NCI-H69 (cell line): ENCODE measurements around the gene EFNB3.
A peak's percentile ranks its signal among the peaks of the same experiment; 100 is the strongest.

Experiments
- DNase-seq: peaks from one replicate; lab custom pipeline; 2025; lab: John Stamatoyannopoulos, UW

The EFNB3 gene

DNA sequence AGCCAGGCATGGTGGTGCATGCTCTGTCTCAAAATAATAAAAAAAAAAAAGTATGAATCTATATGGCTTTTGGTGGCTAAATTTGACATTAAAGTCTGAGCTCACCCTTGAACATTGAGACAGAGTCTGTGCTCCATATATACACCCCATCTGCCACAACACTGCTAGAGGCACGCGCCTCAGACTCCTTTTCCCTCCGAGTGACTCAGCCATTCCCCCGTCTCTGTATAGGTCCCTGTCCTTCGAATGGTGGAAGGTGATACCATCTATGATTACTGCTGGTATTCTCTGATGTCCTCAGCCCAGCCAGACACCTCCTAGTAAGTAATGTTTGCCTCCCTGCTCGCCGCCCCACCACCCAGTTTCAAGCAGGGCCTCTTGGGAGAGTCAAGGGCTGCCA is 4.5 kb upstream of the EFNB3 start:
- no peak for DNase-seq

DNA sequence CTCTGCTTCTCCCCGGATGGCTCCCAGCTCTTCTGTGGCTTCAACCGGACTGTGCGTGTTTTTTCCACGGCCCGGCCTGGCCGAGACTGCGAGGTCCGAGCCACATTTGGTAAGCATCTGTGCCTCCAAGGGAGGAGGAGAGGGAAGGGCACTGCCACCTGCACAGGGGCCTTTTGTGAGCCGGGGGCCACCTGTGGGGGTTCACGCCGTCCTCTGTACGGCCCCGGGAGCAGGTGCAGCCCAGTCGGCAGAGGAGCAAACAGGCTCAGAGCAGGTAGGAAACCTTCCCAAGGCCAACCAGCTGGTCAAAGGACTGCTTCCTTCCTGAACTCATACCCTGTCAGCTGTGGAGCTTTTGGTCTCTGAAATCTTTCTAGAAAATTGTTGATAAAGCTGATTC is 3.3 kb upstream of the EFNB3 start:
- DNase-seq = no peak

DNA sequence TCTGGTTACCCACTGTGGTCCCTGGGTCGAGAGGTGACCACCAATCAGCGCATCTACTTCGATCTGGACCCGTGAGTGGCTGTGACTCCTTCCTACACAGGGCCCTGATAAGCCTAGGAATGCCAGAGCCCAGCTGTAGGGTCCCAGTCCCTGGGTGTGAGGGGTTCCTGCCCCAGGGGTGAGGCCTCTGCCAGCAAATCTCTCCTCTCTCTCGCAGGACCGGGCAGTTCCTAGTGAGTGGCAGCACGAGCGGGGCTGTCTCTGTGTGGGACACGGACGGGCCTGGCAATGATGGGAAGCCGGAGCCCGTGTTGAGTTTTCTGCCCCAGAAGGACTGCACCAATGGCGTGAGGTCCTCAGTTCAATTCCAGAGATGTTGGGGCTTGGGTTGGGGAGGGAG is 2.2 kb upstream of the EFNB3 start:
- DNase-seq = no peak

DNA sequence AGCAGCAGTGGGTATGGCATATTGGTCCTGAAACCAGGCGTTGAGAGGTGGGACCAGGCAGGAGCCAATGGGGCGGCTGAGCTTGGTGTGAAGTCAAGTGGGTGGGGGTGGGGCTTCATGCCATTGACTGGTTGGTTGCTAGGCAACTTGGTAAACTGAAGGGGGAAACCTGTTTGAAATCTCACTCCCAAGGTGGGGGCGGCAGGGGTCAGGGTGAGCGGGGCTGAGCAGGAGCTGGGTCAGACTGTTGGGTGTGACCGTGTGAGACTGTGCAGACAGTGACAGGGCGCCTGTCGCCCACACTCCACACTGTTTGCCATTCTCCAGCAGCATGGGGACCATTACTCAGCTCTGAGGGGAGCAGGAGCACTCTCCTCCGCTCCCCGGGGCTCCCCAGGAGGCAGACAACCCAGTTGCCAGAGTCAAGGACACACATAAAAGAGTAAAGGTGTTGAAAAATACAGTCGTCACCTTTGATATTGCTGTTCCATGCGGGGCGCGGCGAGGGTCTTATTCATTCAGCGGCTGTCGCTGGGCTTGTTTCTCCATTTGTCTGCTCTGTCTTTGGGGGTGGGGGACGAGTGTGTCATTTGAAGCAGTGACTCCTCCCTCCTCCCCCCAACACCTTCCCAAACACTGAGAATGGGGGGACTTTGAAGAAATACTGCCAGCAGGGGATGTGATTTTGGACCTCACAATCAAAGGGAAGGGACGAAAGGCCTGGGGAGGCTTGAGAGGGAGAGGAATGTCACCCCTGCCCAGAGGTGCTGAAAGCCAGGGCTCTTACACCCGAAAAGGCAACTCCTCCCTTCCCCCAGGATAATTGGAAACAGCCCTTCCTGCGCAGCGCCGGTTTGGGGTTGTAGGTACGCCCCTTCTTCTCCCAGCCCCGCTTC is 1.2 kb upstream of the EFNB3 start:
- DNase-seq = peak; percentile 77

DNA sequence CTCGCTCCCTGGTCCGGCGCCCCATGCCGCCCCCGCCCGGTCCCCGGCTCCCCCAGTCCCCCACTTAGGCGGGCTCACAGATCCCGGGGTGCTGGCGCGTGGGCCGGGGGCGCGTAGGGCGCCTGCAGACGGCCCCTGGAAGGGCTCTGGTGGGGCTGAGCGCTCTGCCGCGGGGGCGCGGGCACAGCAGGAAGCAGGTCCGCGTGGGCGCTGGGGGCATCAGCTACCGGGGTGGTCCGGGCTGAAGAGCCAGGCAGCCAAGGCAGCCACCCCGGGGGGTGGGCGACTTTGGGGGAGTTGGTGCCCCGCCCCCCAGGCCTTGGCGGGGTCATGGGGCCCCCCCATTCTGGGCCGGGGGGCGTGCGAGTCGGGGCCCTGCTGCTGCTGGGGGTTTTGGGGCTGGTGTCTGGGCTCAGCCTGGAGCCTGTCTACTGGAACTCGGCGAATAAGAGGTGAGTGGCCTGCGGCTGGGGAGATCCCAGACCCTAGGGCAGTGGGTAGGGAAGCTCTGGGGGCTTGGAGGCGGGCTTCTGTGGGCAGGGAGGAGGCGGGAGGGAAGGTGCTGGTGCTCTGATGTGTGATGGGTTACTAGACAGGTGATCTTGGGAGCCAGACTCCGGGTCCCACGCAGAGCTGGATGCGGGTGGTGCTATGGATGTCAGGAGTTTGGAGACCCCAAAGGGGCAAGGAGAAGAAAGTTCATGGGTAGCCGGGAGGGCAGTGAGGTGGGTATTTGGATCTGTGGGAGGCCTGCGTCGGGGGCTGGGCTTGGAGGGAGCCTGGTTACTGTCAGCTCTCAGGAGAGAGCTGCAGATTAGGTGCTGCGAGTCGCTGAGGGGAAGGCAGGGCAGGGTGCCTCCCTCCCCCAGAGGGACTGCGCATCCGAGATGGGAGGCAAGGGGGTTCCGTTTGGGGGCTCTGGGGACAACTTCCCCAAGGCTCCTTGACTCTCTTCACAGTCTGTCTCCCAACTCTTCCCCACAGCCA is 560 bp downstream of the EFNB3 start:
- peak; percentile 37 for DNase-seq

DNA sequence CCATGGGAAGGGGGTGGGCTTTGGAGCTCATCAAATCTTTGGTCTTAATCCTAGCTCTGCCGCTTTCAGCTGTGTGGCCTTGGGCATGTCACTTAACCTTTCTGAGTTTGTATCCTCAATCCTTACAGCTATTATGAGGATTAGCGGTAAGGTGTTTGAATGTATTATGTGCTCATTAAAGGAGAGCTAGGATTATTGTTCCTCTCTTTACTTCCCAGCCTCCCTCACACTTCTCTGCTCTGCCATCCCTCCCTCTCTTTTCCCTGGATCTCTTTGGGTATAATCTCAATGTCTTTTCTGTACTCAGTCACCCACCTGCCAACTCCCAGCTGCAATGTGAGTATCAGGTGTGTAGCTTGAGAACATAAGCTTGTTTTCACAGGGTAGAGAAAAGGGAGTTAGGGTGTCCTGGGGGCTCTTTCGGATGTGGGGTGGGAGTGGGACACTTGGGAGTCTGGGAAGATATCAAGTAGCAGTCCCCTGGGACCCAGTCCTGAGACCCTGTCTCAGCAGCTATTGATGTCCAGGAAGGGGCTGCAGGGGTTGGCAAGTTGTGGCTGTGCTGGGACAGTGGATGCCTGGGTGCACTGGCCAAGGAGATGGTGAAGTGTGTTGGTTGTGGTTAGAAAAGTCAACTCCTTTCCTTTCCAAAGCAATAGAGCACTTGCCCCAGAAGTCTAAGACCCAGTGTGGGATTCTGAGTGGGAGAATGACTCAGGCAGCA is 1.8 kb downstream of the EFNB3 start:
- DNase-seq = no peak

DNA sequence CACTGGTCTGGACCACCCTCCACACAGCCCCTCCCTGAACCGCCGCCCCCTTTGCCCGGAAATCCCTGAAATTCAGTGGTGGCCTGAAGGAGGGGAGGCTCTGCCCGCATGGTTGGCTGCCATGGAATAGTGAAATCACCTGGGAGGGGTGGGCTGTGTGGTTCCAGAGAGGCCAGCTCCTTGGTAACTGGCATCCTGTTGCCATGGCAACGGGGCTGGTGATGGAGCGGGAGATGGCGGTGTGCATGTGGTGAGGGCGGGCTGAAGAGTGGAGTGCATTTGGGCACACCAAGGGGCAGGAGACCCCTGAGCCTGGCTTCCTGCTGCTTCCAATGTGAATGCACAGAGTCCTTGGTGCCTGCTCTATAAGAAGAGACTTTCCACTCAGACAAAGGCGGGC is 2.4 kb downstream of the EFNB3 start:
- peak; percentile 8 for DNase-seq

DNA sequence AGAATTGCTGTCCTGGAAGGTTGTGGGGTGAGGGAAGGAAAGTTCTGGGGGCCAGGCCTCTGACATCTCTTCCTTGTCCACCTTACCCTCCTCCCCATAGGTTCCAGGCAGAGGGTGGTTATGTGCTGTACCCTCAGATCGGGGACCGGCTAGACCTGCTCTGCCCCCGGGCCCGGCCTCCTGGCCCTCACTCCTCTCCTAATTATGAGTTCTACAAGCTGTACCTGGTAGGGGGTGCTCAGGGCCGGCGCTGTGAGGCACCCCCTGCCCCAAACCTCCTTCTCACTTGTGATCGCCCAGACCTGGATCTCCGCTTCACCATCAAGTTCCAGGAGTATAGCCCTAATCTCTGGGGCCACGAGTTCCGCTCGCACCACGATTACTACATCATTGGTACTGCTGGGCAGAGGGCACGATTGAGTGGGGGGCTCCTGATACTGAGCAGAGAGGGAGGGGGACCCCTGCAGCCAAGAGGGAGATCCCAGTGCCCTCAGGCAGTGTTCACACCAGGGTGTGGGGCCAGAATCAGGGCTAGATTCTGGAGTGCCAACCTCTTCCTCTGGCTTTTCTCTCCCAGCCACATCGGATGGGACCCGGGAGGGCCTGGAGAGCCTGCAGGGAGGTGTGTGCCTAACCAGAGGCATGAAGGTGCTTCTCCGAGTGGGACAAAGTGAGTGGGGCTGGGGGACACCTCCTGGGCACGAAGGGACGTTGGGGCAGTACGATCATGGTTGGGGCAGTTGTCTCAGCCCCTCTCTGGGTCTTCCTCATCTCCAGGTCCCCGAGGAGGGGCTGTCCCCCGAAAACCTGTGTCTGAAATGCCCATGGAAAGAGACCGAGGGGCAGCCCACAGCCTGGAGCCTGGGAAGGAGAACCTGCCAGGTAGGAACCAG is 3.1 kb downstream of the EFNB3 start:
- no peak for DNase-seq

DNA sequence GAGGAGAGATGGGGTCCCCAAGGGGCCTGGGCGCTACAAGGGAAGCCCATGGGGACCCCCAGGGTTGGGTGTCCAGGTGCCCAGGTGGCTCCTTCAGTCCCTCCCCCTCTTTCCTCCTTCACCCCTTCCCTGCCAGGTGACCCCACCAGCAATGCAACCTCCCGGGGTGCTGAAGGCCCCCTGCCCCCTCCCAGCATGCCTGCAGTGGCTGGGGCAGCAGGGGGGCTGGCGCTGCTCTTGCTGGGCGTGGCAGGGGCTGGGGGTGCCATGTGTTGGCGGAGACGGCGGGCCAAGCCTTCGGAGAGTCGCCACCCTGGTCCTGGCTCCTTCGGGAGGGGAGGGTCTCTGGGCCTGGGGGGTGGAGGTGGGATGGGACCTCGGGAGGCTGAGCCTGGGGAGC is 4.0 kb downstream of the EFNB3 start:
- DNase-seq = no peak

DNA sequence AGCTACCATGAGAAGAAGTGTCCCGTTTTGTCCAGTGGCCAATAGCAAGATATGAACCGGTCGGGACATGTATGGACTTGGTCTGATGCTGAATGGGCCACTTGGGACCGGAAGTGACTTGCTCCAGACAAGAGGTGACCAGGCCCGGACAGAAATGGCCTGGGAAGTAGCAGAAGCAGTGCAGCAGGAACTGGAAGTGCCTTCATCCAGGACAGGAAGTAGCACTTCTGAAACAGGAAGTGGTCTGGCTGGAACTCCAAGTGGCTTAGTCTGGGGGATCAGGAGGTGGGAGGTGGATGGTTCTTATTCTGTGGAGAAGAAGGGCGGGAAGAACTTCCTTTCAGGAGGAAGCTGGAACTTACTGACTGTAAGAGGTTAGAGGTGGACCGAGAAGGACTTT is 5.3 kb downstream of the EFNB3 start:
- DNase-seq = no peak

DNA sequence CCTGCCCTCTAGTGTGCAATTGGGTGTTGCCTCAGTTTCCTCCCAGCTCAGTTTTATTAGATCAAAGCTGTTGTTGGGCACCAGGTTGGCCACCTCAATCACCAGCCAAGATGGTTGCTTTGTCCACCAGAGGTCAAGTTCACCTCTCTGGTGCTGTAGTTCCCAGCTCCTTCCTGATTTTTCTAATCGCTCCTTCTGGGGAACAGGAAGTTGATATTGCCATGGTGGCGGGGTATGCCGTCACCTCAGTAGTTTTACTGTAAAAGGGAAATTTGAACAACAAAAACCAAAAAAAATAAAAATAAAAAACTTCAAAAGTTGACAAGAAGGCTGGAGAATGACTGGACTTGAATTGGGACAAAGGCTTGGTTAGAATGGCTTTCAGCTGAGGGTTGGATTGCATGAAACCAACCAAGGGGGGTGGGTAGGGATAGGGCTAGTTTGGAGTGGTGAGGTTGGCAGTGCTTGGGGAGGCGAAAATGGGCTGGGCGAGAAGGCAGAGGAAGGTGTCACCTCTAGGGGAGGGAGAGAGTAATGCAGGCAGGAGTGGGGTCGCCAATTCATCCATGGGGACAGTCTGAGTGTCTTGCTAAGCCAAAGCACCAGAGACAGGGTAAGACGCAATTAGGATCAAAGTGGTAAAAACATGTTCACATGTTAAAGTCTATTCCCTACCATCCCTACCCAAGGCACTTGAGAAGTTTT is 6.2 kb downstream of the EFNB3 start:
- DNase-seq = no peak

DNA sequence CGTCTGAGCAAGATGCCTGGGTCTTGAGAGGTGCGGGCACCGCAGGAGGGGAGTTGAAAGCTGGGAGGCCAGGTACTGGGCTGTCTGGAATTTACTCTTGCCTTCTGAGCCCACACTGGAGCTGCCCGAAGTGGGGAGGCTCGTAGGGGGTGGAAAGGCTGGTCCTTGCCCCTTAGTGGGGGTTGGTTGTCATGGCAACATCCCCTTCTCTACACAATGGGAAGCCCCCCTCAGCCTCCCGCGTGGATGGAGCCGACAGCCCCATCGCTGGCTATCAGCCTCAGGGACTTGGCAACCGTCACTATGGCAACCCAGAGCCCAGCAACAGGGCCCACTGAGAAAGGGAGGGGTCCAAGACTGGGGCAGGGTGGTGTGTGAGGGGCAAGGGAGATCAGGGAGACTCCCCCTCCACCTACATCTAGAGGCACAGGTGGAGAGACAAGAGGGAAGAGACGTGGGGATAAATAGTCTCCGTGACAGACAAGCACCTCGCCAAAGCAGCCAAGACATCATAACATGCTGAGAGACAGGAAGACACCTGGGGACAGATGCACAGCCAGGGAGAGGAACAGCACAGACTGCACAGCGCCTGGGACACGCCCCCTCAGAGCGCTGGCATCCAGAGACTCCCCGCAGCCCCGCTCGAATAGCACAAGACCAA is 7.2 kb downstream of the EFNB3 start:
- DNase-seq = peak; percentile 72

DNA sequence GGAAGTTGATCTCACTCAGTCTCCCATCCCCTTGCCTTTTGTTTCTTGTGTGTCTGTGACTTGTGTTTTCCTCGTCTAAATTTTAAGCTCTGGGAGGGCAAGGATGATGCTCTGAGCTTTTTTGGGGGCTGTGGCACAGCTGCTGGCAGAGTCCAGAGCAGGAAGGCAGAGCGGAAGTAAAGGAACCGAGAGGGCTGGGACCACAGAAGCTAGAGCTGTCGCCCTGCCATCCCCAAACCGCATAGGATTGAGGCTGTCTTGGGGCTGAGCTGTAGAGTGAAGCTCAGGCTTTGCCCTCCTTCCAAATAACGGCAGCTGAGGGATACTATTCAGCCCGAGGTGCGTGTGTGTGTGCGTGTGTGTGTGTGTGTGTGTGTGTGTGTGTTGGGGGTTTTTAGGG is 8.8 kb downstream of the EFNB3 start:
- no peak for DNase-seq

DNA sequence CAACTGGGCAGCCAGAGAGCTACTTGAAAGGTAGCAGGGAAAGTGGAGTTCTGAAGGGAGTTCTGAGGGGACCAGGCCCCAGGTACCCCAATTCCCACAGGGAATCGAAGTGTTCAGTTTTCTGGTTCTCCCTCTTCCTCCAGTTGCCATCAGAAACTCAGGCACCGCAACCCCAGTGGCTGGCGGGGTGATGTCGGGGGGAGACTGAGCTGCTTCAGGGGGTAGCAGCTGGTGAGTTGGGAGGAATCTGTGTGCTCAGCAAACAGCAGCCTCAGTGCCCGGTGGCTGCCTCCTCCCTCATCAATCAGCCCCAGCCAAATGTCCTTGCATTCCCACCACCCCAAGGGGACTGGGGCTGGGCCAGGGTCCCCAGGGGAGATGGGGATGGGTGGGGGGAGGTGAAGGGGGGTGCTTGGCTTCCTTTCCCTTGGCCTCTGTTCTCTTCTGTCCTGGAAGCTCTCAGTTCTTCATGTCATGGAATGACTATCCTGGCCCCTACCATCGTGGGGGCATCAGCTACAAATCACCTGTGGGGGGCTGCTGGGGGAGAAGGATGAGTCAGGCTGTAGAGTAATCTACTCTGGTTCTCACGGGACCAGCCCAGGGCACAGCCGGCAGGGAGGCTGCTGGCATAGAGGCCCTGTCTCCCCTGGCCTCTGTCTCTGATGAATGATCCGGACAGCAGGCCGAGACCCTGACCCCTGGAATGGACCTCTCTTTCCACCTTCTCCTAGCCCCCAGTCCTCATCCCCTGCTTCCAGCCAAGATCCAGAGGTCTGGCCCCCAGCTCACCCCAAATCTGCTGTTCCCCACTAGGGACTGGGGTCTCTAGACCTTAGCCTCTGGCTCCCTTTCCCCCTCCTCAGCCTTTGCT is 10.0 kb downstream of the EFNB3 start:
- peak; percentile 20 for DNase-seq

DNA sequence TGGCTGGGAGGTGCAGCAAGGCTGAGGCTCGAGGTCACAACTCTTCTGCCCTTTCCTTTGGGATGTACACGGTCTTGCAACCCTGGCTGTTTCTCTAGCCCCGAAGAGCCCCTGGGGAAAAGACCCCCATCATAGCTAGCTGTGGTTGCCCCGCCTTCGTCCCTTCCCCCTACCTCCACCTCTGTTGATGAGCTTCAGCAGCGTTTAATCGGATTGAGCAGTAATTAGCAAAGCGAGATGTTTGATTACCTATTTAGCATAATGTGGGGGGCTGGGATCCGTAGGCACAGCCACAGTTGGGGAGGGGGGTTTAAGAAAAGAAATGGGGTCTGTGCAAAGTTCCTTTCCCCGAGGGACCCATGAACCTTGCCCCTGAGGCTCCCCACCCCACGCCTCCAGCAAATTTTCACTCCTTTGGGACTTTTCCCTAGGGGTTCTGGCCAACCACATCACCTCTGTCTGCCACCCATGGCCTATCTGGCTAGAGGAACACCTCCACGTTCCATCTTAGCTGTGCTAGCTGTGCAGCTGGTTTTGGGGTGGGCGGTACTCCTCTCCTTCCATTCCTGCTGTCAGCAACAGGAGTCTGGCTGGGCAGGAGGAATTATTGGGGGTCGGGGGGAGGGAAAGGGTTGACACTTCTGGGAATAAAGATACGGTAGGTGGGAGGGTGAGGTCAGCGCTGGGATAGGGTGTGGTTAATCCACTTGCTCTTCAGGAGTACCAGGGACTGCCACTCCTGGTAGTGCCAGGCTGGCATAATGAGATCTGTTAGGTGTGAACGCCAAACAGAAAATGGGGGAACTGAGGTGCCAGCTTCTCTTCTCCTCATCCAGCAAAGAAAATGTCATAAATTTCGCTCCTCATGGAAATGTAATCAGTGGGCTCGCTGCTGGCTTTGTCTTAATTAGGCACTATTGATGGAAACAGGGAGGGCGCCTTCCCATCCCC is 11.2 kb downstream of the EFNB3 start:
- DNase-seq = peak; percentile 51

DNA sequence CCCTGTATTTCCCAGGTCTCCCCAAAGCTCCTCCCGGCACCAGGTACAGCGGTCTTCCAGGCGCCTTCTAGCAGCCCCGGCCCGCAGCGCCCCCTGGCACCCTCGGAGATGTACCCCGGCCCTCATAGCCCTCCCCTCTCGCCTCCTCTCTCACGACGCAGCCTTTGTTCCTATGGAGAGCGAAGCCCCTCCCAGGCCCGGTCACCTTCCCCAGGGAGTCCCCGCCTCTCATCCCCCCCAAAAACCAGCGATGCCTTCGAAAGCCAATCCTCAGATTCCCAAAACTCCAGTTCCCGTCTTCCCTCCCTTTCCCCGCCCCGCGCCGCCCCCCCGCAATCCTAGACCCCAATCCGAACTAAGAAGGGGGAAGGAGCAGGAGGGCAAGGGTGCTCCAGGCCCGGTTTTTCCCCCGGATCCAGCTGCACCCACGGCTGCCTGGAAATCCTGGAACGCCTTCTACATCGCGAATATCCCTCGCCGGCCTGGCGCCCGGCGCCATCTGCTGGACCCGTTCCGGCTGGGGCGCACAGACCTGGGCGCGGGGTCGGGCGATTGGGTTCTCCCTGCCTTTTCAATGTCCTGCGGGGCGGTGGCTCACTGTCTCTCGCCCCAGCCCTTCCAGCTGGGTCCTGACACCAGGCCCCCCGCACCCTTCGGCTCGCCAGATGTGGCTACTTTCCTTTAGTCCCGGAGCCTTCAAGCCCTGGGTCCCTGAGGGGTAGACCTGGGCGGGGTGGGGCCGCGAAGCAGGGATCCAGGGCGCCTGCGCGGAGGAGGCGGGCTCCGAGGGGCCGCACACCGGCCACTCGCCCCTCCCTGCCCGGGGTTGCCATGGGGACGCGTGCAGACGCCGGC is 12.1 kb downstream of the EFNB3 start, which contains the start of gene DNAH2:
Gene DNAH2 (plus strand): TSS at position 844 of the 855 bp plus-strand sequence. CDS start 1,991 bp downstream, outside the sequence.
- DNase-seq = peak; percentile 96
